HG02763 (cell line): ENCODE measurements around the gene KCNIP4.

Experiments
- ATAC-seq: cut with Tn5 transposase; IDR thresholded peaks from one replicate; pipeline ENCODE4 v1.9.1; 2021; ENCODE audit warnings: mild to moderate bottlenecking, moderate library complexity; ENCODE audit not compliant: unreplicated experiment

Gene KCNIP4

GRCh38 chr4:20895208-20895607 is 1053.4 kb downstream of the KCNIP4 start:
- ATAC-seq, result no peak

- no peak for ATAC-seq
Observed at GRCh38 chr4:20890761-20891160, 1057.8 kb downstream of the KCNIP4 start.

- ATAC-seq, result no peak
Observed at GRCh38 chr4:20889901-20890300, 1058.7 kb downstream of the KCNIP4 start.

DNA sequence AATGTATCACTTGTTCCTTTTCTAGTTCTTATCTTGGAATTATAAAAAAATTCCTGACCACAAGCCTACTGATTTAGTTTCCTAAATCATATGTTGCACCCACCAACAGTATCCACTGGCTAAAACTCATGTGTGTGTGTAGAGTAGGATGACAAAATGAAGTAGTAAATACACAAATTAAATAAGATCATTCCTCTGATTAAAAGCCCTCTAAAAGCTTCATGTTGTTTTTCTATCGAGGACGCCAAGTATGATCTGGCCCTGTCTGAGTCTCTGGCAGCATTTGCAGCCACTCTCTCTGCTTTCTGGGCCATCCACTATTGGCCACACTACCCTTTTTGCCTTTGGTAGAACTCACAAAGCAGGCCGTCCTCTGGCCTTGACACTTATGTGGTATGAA is 1064.9 kb downstream of the KCNIP4 start:
- no peak for ATAC-seq

- no peak for ATAC-seq
Observed at GRCh38 chr4:20883231-20883630, 1065.3 kb downstream of the KCNIP4 start.

DNA sequence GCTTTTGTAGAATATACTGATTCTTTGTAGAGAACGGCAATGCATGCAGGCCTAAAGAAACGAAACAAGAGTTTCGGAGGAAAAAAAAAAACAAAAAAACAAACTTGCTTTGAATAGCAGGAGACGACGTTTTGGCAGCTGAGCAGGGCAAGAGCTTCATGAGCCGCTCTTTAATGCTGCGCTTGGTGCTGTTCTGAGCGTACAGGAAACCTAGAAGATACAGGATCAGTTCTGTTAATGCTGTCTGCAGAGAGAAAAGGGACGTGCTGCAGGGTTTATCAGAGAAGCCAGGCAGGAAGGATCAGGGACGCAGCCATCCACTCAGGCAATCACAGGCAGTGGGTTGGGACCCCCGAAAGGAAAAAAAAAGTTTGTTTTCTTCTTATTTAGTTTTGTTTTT is 1066.1 kb downstream of the KCNIP4 start:
- no peak for ATAC-seq

DNA sequence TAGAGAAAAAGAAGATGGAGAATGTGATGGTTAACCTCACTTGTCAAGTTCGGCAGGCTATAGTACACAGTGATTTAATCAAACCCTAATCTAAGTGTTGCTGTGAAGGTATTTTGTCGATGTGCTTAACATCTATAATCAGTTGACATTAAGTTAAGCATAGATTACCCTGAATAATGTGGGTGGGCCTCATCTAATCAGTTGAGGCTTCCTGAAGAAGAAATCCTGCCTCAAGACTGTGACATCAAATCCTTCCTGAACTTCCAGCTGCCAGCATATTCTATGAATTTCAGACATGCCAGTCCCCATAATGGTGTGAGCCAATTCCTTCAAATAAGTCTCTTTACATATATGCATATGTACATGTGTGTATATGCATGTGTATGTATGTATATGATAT is 1066.9 kb downstream of the KCNIP4 start:
- ATAC-seq, result no peak

- no peak for ATAC-seq
Observed at GRCh38 chr4:20878806-20879205, 1069.8 kb downstream of the KCNIP4 start.

DNA sequence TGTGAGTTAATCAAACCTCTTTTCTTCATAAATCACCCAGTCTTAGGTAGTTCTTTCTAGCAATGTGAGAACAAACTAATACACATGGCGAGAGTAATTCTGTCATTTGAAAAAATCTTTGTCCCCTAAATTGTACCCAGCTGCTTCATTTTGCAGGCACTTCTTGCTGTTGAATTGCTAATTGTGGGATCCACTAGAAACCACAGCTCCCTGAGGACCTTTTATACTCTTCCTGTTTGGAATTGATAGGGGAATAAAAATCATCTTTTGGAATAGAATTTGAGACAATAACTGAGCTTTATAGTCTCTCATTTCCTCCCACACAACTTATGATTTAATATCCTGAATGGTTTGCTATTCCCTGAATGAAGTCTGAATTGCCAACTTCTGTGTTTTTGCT is 1078.1 kb downstream of the KCNIP4 start:
- ATAC-seq, result no peak

GRCh38 chr4:20868108-20868507 is 1080.5 kb downstream of the KCNIP4 start:
- ATAC-seq, result no peak

- no peak for ATAC-seq
Observed at GRCh38 chr4:20860878-20861277, 1087.7 kb downstream of the KCNIP4 start.

- no peak for ATAC-seq
Observed at GRCh38 chr4:20859097-20859781, 1089.3 kb downstream of the KCNIP4 start.

DNA sequence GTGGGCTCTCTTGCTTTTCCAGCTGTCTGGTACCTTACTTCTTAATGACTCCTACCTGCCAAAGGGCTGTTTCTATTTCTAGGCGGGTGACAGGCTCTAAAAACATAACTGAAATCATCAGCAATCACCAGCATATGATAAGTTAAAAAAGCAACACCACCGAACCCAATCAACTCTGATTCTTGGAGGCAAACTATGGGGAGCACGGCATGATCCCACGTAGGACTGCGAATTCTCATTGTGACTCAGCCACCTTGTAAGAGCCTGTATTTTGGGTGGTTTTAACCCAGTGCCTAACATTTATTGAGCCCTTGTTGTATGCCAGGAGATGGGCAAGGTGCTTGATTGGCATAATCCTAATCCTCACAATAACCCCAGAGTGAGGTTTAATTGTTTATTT is 1091.5 kb downstream of the KCNIP4 start:
- no peak for ATAC-seq

GRCh38 chr4:20847124-20847747 is 1101.3 kb downstream of the KCNIP4 start:
- no peak for ATAC-seq

DNA sequence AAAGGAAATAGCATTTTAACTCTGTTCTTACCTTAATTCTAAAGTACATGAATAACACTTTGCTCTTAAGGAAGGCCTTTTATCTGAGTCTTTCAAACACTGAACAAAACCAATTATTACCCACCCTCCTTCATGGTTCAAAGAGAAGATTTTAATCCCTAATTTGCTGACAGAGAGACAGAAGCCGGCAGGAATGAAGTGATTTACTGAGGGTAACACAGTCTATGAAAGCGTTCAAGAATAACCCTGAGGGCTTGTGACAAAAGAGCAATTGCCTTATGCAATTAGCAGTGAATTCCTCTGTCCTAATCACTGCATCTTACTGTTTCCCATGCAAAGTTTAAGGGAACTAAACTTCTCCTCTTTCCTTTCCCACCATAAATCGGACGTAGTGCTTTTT is 1104.3 kb downstream of the KCNIP4 start:
- ATAC-seq, result no peak

DNA sequence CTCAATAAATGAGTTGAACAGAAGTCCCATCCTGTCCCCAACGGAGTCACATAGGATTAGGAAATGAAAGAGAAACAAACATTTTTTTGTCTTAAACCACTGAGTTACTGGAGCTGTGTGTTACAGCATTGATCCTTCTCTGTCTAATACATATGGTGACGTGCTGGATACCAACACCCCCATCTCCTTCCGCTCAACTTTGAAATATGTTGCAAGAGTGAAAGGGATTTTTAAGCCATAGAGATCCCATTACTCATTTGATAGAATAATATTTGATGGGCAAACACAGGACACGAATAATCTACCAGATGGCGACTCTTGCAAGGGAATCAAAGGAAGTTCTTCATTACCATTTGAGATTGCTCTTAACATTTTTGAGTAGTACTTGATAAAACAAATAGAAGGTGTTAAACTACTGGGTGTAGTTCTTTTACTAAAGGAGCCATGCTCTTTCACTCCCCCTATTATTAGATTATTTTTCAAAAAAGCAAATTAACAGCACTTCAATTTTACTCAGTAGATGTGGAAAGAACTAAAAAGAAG is 1107.9 kb downstream of the KCNIP4 start:
- ATAC-seq, result no peak

GRCh38 chr4:20839957-20840356 is 1108.6 kb downstream of the KCNIP4 start:
- ATAC-seq, result no peak

- no peak for ATAC-seq
Observed at GRCh38 chr4:20838476-20838875, 1110.1 kb downstream of the KCNIP4 start.

DNA sequence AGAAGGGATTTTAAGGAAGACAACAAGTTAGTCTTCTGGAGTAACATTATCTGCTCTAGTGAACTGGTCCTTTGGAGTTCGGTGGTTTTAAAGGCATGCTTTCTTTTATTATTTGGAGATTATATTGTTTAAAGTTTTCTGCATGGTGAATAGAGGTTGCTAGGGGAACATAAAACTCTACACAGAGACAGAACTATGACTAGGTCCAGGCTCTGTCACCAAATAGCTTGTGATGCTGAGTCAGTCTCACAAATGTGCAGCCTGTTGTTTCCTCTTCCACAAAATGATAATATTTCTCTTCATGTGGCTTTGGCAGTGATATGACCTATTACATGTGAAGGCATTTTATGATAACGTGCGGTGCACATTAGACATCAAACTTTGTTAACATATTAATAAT is 1115.7 kb downstream of the KCNIP4 start:
- no peak for ATAC-seq

- no peak for ATAC-seq
Observed at GRCh38 chr4:20831746-20832145, 1116.8 kb downstream of the KCNIP4 start.

- ATAC-seq, result no peak
Observed at GRCh38 chr4:20829617-20830357, 1118.8 kb downstream of the KCNIP4 start.

GRCh38 chr4:20825505-20825904 is 1123.1 kb downstream of the KCNIP4 start:
- no peak for ATAC-seq
